H1 (cell line): ENCODE data around the gene SNCAIP. TPM values are rescaled to one million over a fixed set of nuclear protein-coding genes. Genes with fewer than 3 reads are reported as not detected.

Experiments used
- CTCF ChIA-PET: fragments of 300-600 bp; sonication (Branson Sonifier 250); formaldehyde crosslinking; loops from one replicate; lab custom pipeline; 2021; ENCODE audit not compliant: partially characterized antibody; lab: Charles Lee
- POLR2A ChIA-PET: fragments of 300-600 bp; sonication (Branson Sonifier 250); formaldehyde crosslinking; loops from one replicate; lab custom pipeline; 2021; ENCODE audit warnings: inconsistent platforms; ENCODE audit not compliant: partially characterized antibody; lab: Charles Lee
- DNase-seq, 2 experiments: peaks; one replicate each; pipeline versions ENCODE4 v3.0.0 to v3.0.0-alpha.2; 2010 to 2022; ENCODE audit warnings: low spot score in 2 of 2, low read depth in 1 of 2, mixed read lengths in 1 of 2
- FAIRE-seq: peaks from 2 replicates; lab custom pipeline; 2011; peaks lifted over from hg19 to GRCh38; lab: Jason Lieb, UNC
- H2AFZ ChIP-seq: 2 replicates; pipeline ENCODE4 v1.8.1; 2012; ENCODE audit warnings: low read length, inconsistent platforms
- H2AK5ac ChIP-seq: 2 replicates; pipeline ENCODE4 v1.6.1; 2013; ENCODE audit warnings: low read depth, low read length
- H2BK120ac ChIP-seq: replicated peaks from 2 replicates; pipeline ENCODE3; 2013; ENCODE audit warnings: low read depth, low read length, inconsistent platforms
- H2BK12ac ChIP-seq: 2 replicates; pipeline ENCODE4 v1.6.1; 2013; ENCODE audit warnings: low read depth, low read length
- H2BK15ac ChIP-seq: 2 replicates; pipeline ENCODE4 v1.6.1; 2013; ENCODE audit warnings: low read length
- H2BK20ac ChIP-seq: 2 replicates; pipeline ENCODE4 v1.6.1; 2013; ENCODE audit warnings: low read length
- H2BK5ac ChIP-seq: 2 replicates; pipeline ENCODE4 v1.6.1; 2013; ENCODE audit warnings: low read depth, low read length
- H3K14ac ChIP-seq: 2 replicates; pipeline ENCODE4 v1.6.1; 2013; ENCODE audit warnings: inconsistent platforms; ENCODE audit not compliant: insufficient read length
- H3K18ac ChIP-seq: 2 replicates; pipeline ENCODE4 v1.6.1; 2013; ENCODE audit warnings: low read length; ENCODE audit errors: extremely low read depth
- H3K23ac ChIP-seq: 2 replicates; pipeline ENCODE4 v1.6.1; 2013; ENCODE audit warnings: inconsistent platforms; ENCODE audit not compliant: insufficient read length
- H3K23me2 ChIP-seq: 2 replicates; pipeline ENCODE4 v1.6.1; 2013; ENCODE audit warnings: low read depth, low read length
- H3K27ac ChIP-seq: 2 replicates; pipeline ENCODE4 v1.6.1; 2011; ENCODE audit warnings: low read depth, low read length, inconsistent platforms
- H3K27me3 ChIP-seq, 4 experiments: replicated peaks in 1 of 4; 1 replicate in 1 of 4; 2 replicates in 3 of 4; pipeline versions ENCODE4 v1.6.1 to v1.8.1; 2011 to 2013; ENCODE audit warnings: low read length in 3 of 4, mild to moderate bottlenecking in 3 of 4, inconsistent platforms in 2 of 4, mixed read lengths in 2 of 4, moderate library complexity in 1 of 4; ENCODE audit not compliant: control insufficient read depth in 3 of 4, insufficient read depth in 3 of 4; ENCODE audit errors: extremely low read depth in 1 of 4
- H3K36me3 ChIP-seq, 4 experiments: 2 replicates each; pipeline versions ENCODE4 v1.6.1 to v1.8.1; 2011 to 2013; ENCODE audit warnings: mild to moderate bottlenecking in 4 of 4, low read length in 3 of 4, moderate library complexity in 2 of 4, control low read depth in 1 of 4, inconsistent platforms in 1 of 4; ENCODE audit not compliant: insufficient read depth in 4 of 4, control insufficient read depth in 2 of 4
- H3K4ac ChIP-seq: replicated peaks from 2 replicates; pipeline ENCODE3; 2013; ENCODE audit warnings: low read length, low read depth, mixed read lengths, inconsistent platforms; ENCODE audit not compliant: insufficient read length
- H3K4me1 ChIP-seq, 4 experiments: replicated peaks in 1 of 4; 1 replicate in 1 of 4; 2 replicates in 3 of 4; pipeline versions ENCODE4 v1.6.1 to v1.8.1; 2011 to 2013; ENCODE audit warnings: low read length in 3 of 4, inconsistent platforms in 2 of 4, mixed read lengths in 1 of 4; ENCODE audit not compliant: insufficient read depth in 4 of 4, control insufficient read depth in 3 of 4
- H3K4me2 ChIP-seq, 2 experiments: 2 replicates each; pipeline versions ENCODE4 v1.6.1 to v1.8.1; 2011 to 2013; ENCODE audit warnings: low read depth in 2 of 2, low read length in 2 of 2, control low read depth in 1 of 2, inconsistent platforms in 1 of 2, mild to moderate bottlenecking in 1 of 2; ENCODE audit not compliant: insufficient read depth in 1 of 2
- H3K4me3 ChIP-seq, 4 experiments: fragments of 200-600, 300-600 bp in 1 of 4; sonication (generic), shearing (Covaris generic), sonication (Bioruptor Twin) in 1 of 4; 2 replicates each; pipeline versions ENCODE4 v1.5.1 to v1.8.1; 2011 to 2016; ENCODE audit warnings: low read length in 4 of 4, low read depth in 3 of 4, control low read depth in 2 of 4, inconsistent platforms in 2 of 4, mild to moderate bottlenecking in 2 of 4, mixed read lengths in 1 of 4, moderate library complexity in 1 of 4; ENCODE audit not compliant: insufficient read depth in 2 of 4; ENCODE audit errors: extremely low read depth in 1 of 4
- H3K56ac ChIP-seq: replicated peaks from 2 replicates; pipeline ENCODE3; 2013; ENCODE audit warnings: low read depth, mild to moderate bottlenecking, mixed read lengths, low read length, inconsistent platforms; ENCODE audit not compliant: insufficient read length
- H3K79me1 ChIP-seq: 2 replicates; pipeline ENCODE4 v1.6.1; 2013; ENCODE audit warnings: low read depth, low read length, control low read depth
- H3K79me2 ChIP-seq, 2 experiments: 2 replicates each; pipeline versions ENCODE4 v1.6.1 to v1.8.1; 2012 to 2013; ENCODE audit warnings: low read length in 2 of 2, mild to moderate bottlenecking in 2 of 2, inconsistent platforms in 1 of 2; ENCODE audit not compliant: insufficient read depth in 2 of 2, control insufficient read depth in 1 of 2
- H3K9ac ChIP-seq, 4 experiments: replicated peaks in 1 of 4; 1 replicate in 1 of 4; 2 replicates in 3 of 4; pipeline versions ENCODE4 v1.6.1 to v1.8.1; 2011 to 2013; ENCODE audit warnings: low read depth in 3 of 4, low read length in 3 of 4, control low read depth in 2 of 4, mild to moderate bottlenecking in 2 of 4, moderate library complexity in 2 of 4, inconsistent platforms in 1 of 4; ENCODE audit errors: extremely low read depth in 1 of 4
- H3K9me3 ChIP-seq, 2 experiments: 2 replicates each; pipeline versions ENCODE4 v1.6.1 to v1.8.1; 2012 to 2013; ENCODE audit warnings: mild to moderate bottlenecking in 2 of 2, moderate library complexity in 2 of 2, control low read depth in 1 of 2, inconsistent platforms in 1 of 2, low read depth in 1 of 2, low read length in 1 of 2, mixed read lengths in 1 of 2; ENCODE audit not compliant: insufficient read depth in 2 of 2
- H4K20me1 ChIP-seq, 2 experiments: replicated peaks in 1 of 2; 2 replicates each; pipeline versions ENCODE3 to v1.8.1; 2011 to 2013; ENCODE audit warnings: inconsistent platforms in 2 of 2, low read length in 2 of 2, mild to moderate bottlenecking in 1 of 2; ENCODE audit not compliant: insufficient read depth in 2 of 2, control insufficient read depth in 1 of 2
- H4K5ac ChIP-seq: 2 replicates; pipeline ENCODE4 v1.6.1; 2013; ENCODE audit warnings: low read length, low read depth, mixed read lengths, inconsistent platforms; ENCODE audit not compliant: insufficient read length
- H4K8ac ChIP-seq: 2 replicates; pipeline ENCODE4 v1.8.0; 2013; ENCODE audit warnings: mild to moderate bottlenecking, moderate library complexity, low read length, inconsistent platforms; ENCODE audit not compliant: insufficient read depth; ENCODE audit errors: extremely low read depth
- H4K91ac ChIP-seq: replicated peaks from 2 replicates; pipeline ENCODE3; 2013; ENCODE audit warnings: low read length, mixed read lengths, inconsistent platforms; ENCODE audit not compliant: insufficient read length
- ASH2L ChIP-seq: fragments of 200-600, 300-600 bp; sonication (generic); IDR thresholded peaks from one replicate; pipeline ENCODE4 v1.7.1; 2017; ENCODE audit warnings: low read length
- EZH2 ChIP-seq: fragments of 200-600 bp; sonication (generic); IDR thresholded peaks from 2 replicates; pipeline ENCODE4 v1.7.1; 2012; ENCODE audit warnings: low read depth, mild to moderate bottlenecking, moderate library complexity, low read length, inconsistent platforms; ENCODE audit not compliant: severe bottlenecking
- HDAC2 ChIP-seq, 2 experiments: fragments of 300-600 bp in 1 of 2; sonication (generic) in 1 of 2; IDR thresholded peaks; 2 replicates each; pipeline ENCODE4 v1.6.1; 2011 to 2012; ENCODE audit warnings: low read depth in 2 of 2, low read length in 2 of 2, mild to moderate bottlenecking in 2 of 2, moderate library complexity in 2 of 2, borderline replicate concordance in 1 of 2, inconsistent platforms in 1 of 2
- HDAC6 ChIP-seq: IDR thresholded peaks from one replicate; pipeline ENCODE4 v1.7.1; 2012; ENCODE audit warnings: low read depth, mild to moderate bottlenecking, inconsistent platforms, low read length, moderate library complexity
- KDM1A ChIP-seq: fragments of 200-600, 300-600 bp; sonication (generic); IDR thresholded peaks from 2 replicates; pipeline ENCODE4 v1.7.1; 2016; ENCODE audit warnings: mild to moderate bottlenecking, low read length, borderline replicate concordance
- SRF ChIP-seq: IDR thresholded peaks from 2 replicates; pipeline ENCODE4 v1.6.1; 2011; ENCODE audit warnings: mild to moderate bottlenecking, low read depth, low read length, moderate library complexity
- USF2 ChIP-seq: IDR thresholded peaks from 2 replicates; pipeline ENCODE4 v1.6.1; 2011; ENCODE audit warnings: low read length, improper control_type of control experiment
- WGBS, 2 experiments: shearing (Covaris generic) in 1 of 2; methylation state at CpG; one replicate each; pipeline versions ENCODE4 v1.1.6 to v1.1.7; 2013 to 2015; ENCODE audit warnings: low lambda C conversion rate in 2 of 2, mixed read lengths in 2 of 2, inconsistent platforms in 1 of 2, low coverage in 1 of 2, missing lambda C conversion rate in 1 of 2; ENCODE audit not compliant: insufficient replicate concordance in 2 of 2, insufficient coverage in 1 of 2, insufficient read length in 1 of 2; ENCODE audit errors: extremely low coverage in 1 of 2, missing lambda C conversion rate in 1 of 2; 5-methylcytosine and 5-hydroxymethylcytosine counted together
- polyA plus RNA-seq, 7 experiments: library from polyadenylated mRNA; depleted of rRNA in 3 of 7; stranded (reverse) in 5 of 7; unstranded in 2 of 7; fragments of >200 nt in 5 of 7; fragments of 200-250 nt in 2 of 7; gene quantifications; 1 replicate in 5 of 7; 2 replicates in 1 of 7; 4 replicates in 1 of 7; pipeline versions ENCODE4 v1.2.1 to v1.2.3, GENCODE V29; 2011 to 2013; ENCODE audit warnings: missing spikeins in 2 of 7, mixed read lengths in 2 of 7
- total RNA-seq: library from RNA; stranded (reverse); fragmentation: NEBNext Ultra II Directional; extraction: Animal tissue kit (Norgen Biotek cat#: 25700); gene quantifications from 2 replicates; pipeline ENCODE4 v1.2.1, GENCODE V29; 2021

SNCAIP gene
- total and polyA plus RNA-seq, 2 of the 8 experiments (the other 6 are each of a cell fraction or from before 2014, with no cell fraction given), result 3.9 to 9.0 TPM

- no peak overlapping the region for H3K23ac ChIP-seq
- H2BK15ac ChIP-seq, result no peak overlapping the region
- no peaks in the 10 kb centered on the region for H3K36me3 ChIP-seq
- no peak overlapping the region for H2AK5ac ChIP-seq
- no peak overlapping the region for H3K4me2 ChIP-seq
- no peak overlapping the region for H2BK5ac ChIP-seq
- H3K79me2 ChIP-seq, result no peaks in the 10 kb centered on the region
- no peak overlapping the region for H3K9ac ChIP-seq
- no peaks in the 10 kb centered on the region for H3K9me3 ChIP-seq
- ChIA-PET POLR2A (no interaction called here), CTCF (interaction anchor here (0.6 to 2.1 kb wide), 5 partner anchors 8 to 121 kb away, joined by 3 to 9 read pairs (median 4); no protein-coding TSS in a partner anchor)
- DNase-seq, result no peak
- H4K91ac ChIP-seq, result no peak overlapping the region
- H3K14ac ChIP-seq, result no peak overlapping the region
- no peak overlapping the region for H4K8ac ChIP-seq
- H2BK120ac ChIP-seq, result no peak overlapping the region
- no peaks in the 10 kb centered on the region for H3K23me2 ChIP-seq
- H2BK20ac ChIP-seq, result no peak overlapping the region
- no peak overlapping the region for H3K4ac ChIP-seq
- H3K4me1 ChIP-seq, result peaks cover 0 to 3% (median 1%) of the 10 kb centered on the region in 4 experiments; a peak in 1 of 7 replicates
- no peaks in the 10 kb centered on the region for H3K27me3 ChIP-seq
- no peak for FAIRE-seq
- H3K27ac ChIP-seq, result no peak overlapping the region
- WGBS, 2 experiments, result 98% methylated on average over 6 of the region's 6 CpGs; no CpG with 5 or more reads in 1 of the 2 experiments
- no peaks in the 10 kb centered on the region for H3K79me1 ChIP-seq
- no peak overlapping the region for H3K56ac ChIP-seq
- H3K4me3 ChIP-seq, result no peak overlapping the region
- H4K20me1 ChIP-seq, result no peaks in the 10 kb centered on the region
- TF ChIP-seq EZH2 (no peak), HDAC2 (IDR thresholded peaks at IDR 0.05; ENCODE audit: borderline replicate concordance in 1 of 2, low read depth in 2 of 2, low read length in 2 of 2) (no peak), ASH2L (no peak), SRF (no peak), HDAC6 (no peak), KDM1A (no peak), USF2 (no peak)
- H2BK12ac ChIP-seq, result no peak overlapping the region
- 0 out of 2 replicates have a peak overlapping the region, but pooled peaks have one; percentile 78 for H2AFZ ChIP-seq
- no peak overlapping the region for H3K18ac ChIP-seq
- no peak overlapping the region for H4K5ac ChIP-seq
Measured at GRCh38 chr5:122267185-122267584, 44.9 kb upstream of the SNCAIP start.
